K562 (cell line): ENCODE measurements around the gene NRROS. TPM values are rescaled to one million over a fixed set of nuclear protein-coding genes. Genes with fewer than 3 reads are reported as not detected.

Experiments used
- ATAC-seq: fragments of 200-7000 bp; cut with Tn5 transposase; 3 replicates; pipeline ENCODE4 v1.9.1; 2020; ENCODE audit warnings: moderate library complexity
- BruUV-seq: library from RNA; stranded (reverse); fragments of 400-500 nt; replicated peaks from 2 replicates; lab custom pipeline; 2021; lab: Mats Ljungman, UMichigan
- CTCF ChIA-PET: fragments of 300-600 bp; formaldehyde crosslinking; extraction: SDS; loops from one replicate; lab custom pipeline; 2021; ENCODE audit warnings: low intra/inter-chr PET ratio; lab: Yijun Ruan, JAX
- POLR2A ChIA-PET: fragments of 300-600, 350-650 bp; sonication (Branson Sonifier 250); formaldehyde crosslinking; extraction: SDS; loops from one replicate; lab custom pipeline; 2021; ENCODE audit warnings: antibody characterized with exemption, inconsistent platforms; lab: Yijun Ruan, JAX
- DNase-seq, 4 experiments: peaks; one replicate each; pipeline versions ENCODE4 v3.0.0 to v3.0.0-alpha.2; 2011 to 2018; ENCODE audit warnings: low spot score in 3 of 4, mixed read lengths in 3 of 4; ENCODE audit errors: extremely low read depth in 1 of 4
- FAIRE-seq: peaks from 2 replicates; lab custom pipeline; 2011; peaks lifted over from hg19 to GRCh38; lab: Jason Lieb, UNC
- H2AFZ ChIP-seq: 2 replicates; pipeline ENCODE4 v1.6.0; 2011; ENCODE audit warnings: low read depth, low read length, control low read depth, inconsistent platforms
- H3K27ac ChIP-seq: fragments of 200-600 bp; 3 replicates; pipeline ENCODE4 v1.8.0; 2011; ENCODE audit warnings: low read depth, mild to moderate bottlenecking, control low read depth, inconsistent platforms, low read length, moderate library complexity, mixed read lengths; ENCODE audit errors: extremely low read depth
- H3K27me3 ChIP-seq, 2 experiments: fragments of 300-600 bp in 1 of 2; 2 replicates in 1 of 2; 3 replicates in 1 of 2; pipeline versions ENCODE4 v1.6.0 to v1.8.0; 2011; ENCODE audit warnings: inconsistent platforms in 2 of 2, low read length in 2 of 2, mild to moderate bottlenecking in 1 of 2, mixed read lengths in 1 of 2, moderate library complexity in 1 of 2; ENCODE audit not compliant: control insufficient read depth in 2 of 2, insufficient read depth in 2 of 2
- H3K36me3 ChIP-seq: fragments of 300-600 bp; 3 replicates; pipeline ENCODE4 v1.8.0; 2011; ENCODE audit warnings: mild to moderate bottlenecking, low read length, inconsistent platforms; ENCODE audit not compliant: control insufficient read depth, insufficient read depth
- H3K4me1 ChIP-seq, 2 experiments: fragments of 200-600 bp in 1 of 2; replicated peaks in 1 of 2; 2 replicates in 1 of 2; 3 replicates in 1 of 2; pipeline versions ENCODE4 v1.5.1 to v1.8.0; 2011; ENCODE audit warnings: inconsistent platforms in 2 of 2, low read length in 2 of 2, mild to moderate bottlenecking in 1 of 2, mixed read lengths in 1 of 2, moderate library complexity in 1 of 2; ENCODE audit not compliant: control insufficient read depth in 2 of 2, insufficient read depth in 2 of 2
- H3K4me2 ChIP-seq: 2 replicates; pipeline ENCODE4 v1.6.1; 2011; ENCODE audit warnings: low read length, control low read depth, inconsistent platforms, mixed read lengths; ENCODE audit not compliant: insufficient read depth
- H3K4me3 ChIP-seq: fragments of 200-600 bp; sonication (generic), shearing (Covaris generic); 2 replicates; pipeline ENCODE4 v1.5.1; 2016; ENCODE audit warnings: control low read depth, inconsistent platforms
- H3K79me2 ChIP-seq: fragments of 200-600 bp; 3 replicates; pipeline ENCODE4 v1.8.0; 2011; ENCODE audit warnings: low read length, inconsistent platforms; ENCODE audit not compliant: control insufficient read depth, insufficient read depth
- H3K9ac ChIP-seq, 2 experiments: 2 replicates each; pipeline versions ENCODE4 v1.6.0 to v1.6.1; 2011; ENCODE audit warnings: low read depth in 2 of 2, low read length in 2 of 2, control low read depth in 1 of 2, inconsistent platforms in 1 of 2, mild to moderate bottlenecking in 1 of 2, mixed read lengths in 1 of 2; ENCODE audit not compliant: insufficient read depth in 1 of 2
- H3K9me1 ChIP-seq: one replicate; pipeline ENCODE4 v1.6.0; 2011; ENCODE audit warnings: inconsistent platforms, mild to moderate bottlenecking, low read length, moderate library complexity; ENCODE audit not compliant: control insufficient read depth, insufficient read depth
- H3K9me3 ChIP-seq: replicated peaks from 2 replicates; pipeline ENCODE4 v1.5.1; 2011; ENCODE audit warnings: low read depth, low read length, inconsistent platforms; ENCODE audit not compliant: control insufficient read depth, insufficient read depth
- H4K20me1 ChIP-seq: replicated peaks from 2 replicates; pipeline ENCODE4 v1.6.1; 2011; ENCODE audit warnings: low read length, inconsistent platforms, mixed read lengths; ENCODE audit not compliant: control insufficient read depth, insufficient read depth
- CEBPG ChIP-seq, 3 experiments: fragments of 200-800 bp in 1 of 3; sonication (Bioruptor generic) in 1 of 3; sonication (generic) in 1 of 3; formaldehyde crosslinking in 1 of 3; IDR thresholded peaks in 2 of 3; conservative IDR thresholded peaks in 1 of 3; 2 replicates each; pipeline versions ENCODE4 v1.6.1 to v1.8.0; 2016 to 2022; ENCODE audit warnings: missing compliant biosample characterization in 2 of 3, missing genetic modification characterization in 2 of 3, mild to moderate bottlenecking in 1 of 3, missing genetic modification reagents in 1 of 3
- GATAD2B ChIP-seq: fragments of 450-650 bp; IDR thresholded peaks from 2 replicates; pipeline ENCODE4 v1.6.1; 2017; ENCODE audit warnings: mild to moderate bottlenecking, borderline replicate concordance
- HOXB6 ChIP-seq: fragments of 250-450 bp; sonication (Bioruptor Pico); IDR thresholded peaks from 2 replicates; pipeline ENCODE4 v1.5.1; 2022; ENCODE audit warnings: mild to moderate bottlenecking, borderline replicate concordance
- MCM5 ChIP-seq: fragments of 450-650 bp; IDR thresholded peaks from 2 replicates; pipeline ENCODE4 v1.6.1; 2016; ENCODE audit warnings: low read depth
- MTA2 ChIP-seq: fragments of 450-650 bp; IDR thresholded peaks from 2 replicates; pipeline ENCODE4 v1.6.1; 2016; ENCODE audit warnings: low read depth
- PHF20 ChIP-seq: fragments of 450-650 bp; IDR thresholded peaks from 2 replicates; pipeline ENCODE4 v1.6.1; 2018; ENCODE audit not compliant: partially characterized antibody
- RBM34 ChIP-seq: fragments of 200-400 bp; formaldehyde crosslinking; IDR thresholded peaks from 2 replicates; pipeline ENCODE4 v1.6.1; 2018; ENCODE audit warnings: low read length, borderline replicate concordance; ENCODE audit not compliant: insufficient read depth
- SPI1 ChIP-seq: IDR thresholded peaks from 2 replicates; pipeline ENCODE4 v1.6.1; 2011; ENCODE audit warnings: low read depth, low read length, control low read depth, borderline replicate concordance
- ZNF586 ChIP-seq: fragments of 450-650 bp; formaldehyde crosslinking; conservative IDR thresholded peaks from 2 replicates; pipeline ENCODE4 v1.4.0; 2020; ENCODE audit warnings: mild to moderate bottlenecking, moderate library complexity
- WGBS: fragments of 100-300 bp; shearing (Covaris generic); methylation state at CpG from one replicate; pipeline ENCODE4 v1.1.6; 2016; ENCODE audit warnings: low coverage, mixed read lengths; ENCODE audit not compliant: insufficient coverage; ENCODE audit errors: missing lambda C conversion rate; 5-methylcytosine and 5-hydroxymethylcytosine counted together
- in situ Hi-C: fragments of 300-500 bp; cut with MboI; formaldehyde crosslinking; loops from 4 replicates; pipeline ENCODE4 v1.15.0; 2018; ENCODE audit warnings: inconsistent platforms, mixed read lengths
- intact Hi-C: fragments of 100-400 bp; cut with micrococcal nuclease; formaldehyde crosslinking; loops from 2 replicates; pipeline ENCODE4 v1.14.2; 2022
- polyA plus RNA-seq, 8 experiments: library from polyadenylated mRNA; depleted of rRNA in 4 of 8; stranded (reverse) in 5 of 8; unstranded in 3 of 8; fragments of >200 nt; fragmentation: Nextera tagmentation in 2 of 8; fragmentation: Illumina TruSeq in 1 of 8; extraction: Ambion mirVana in 2 of 8; extraction: Trizol in 1 of 8; gene quantifications; 2 replicates each; pipeline versions ENCODE4 v1.2.1 to v1.2.3, GENCODE V29; 2011 to 2014; ENCODE audit warnings: inconsistent platforms in 1 of 8, missing spikeins in 1 of 8
- total RNA-seq, 7 experiments: library from RNA; depleted of rRNA in 6 of 7; stranded (reverse); fragments of >200 nt in 6 of 7; fragmentation: Illumina TruSeq in 2 of 7; extraction: Trizol in 2 of 7; gene quantifications; 2 replicates each; pipeline versions ENCODE4 v1.2.1 to v1.2.3, GENCODE V29; 2011 to 2021; ENCODE audit warnings: low replicate concordance in 1 of 7
- TF ChIP-seq, protein P1 (sequence below): IDR thresholded peaks from 3 replicates; pipeline ENCODE4 v1.6.1; 2011; ENCODE audit warnings: borderline replicate concordance, mild to moderate bottlenecking, moderate library complexity; ENCODE audit not compliant: insufficient read length; ENCODE audit errors: extremely low read depth

Gene NRROS
- total and polyA plus RNA-seq, 9 of the 15 experiments (the other 6 are each of a cell fraction or from before 2014, with no cell fraction given) = 0.34 to 13.8 (median 3.8) TPM

DNA sequence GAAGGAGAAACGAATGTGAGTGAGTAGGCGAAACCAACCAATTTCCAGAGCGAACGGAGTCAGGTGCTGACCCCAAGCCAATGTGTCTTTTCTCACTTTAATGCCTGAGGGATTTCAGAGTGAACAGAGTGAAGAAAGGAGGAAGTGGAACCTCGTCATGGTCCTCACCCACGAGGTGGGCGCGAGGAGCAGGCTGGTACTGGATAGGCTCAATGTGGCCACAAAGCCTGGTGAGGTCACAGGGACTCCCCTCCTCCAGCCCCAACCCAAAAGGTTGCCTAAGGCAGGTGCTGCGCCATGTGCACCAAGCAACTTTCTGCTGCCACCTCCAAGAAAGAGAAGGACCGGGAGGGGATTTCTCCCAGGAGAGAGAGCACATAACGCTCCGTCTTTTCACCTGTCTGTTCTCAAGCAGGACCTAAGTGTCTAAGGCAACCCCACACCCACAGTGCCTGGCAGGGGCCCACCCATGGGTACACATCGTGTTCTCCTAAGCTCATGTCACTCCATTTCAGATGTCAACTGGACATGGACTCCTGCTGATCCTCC is 3.8 kb downstream of the NRROS start:
- in situ Hi-C loops (no loop called here), intact Hi-C loops (no loop called here)
- Histone ChIP-seq H4K20me1 (no peaks in the 10 kb centered on the region), H3K4me2 (no peak overlapping the region), H3K79me2 (peaks cover 37% of the 10 kb centered on the region), H3K27ac (no peak overlapping the region), H3K36me3 (peaks cover 22% of the 10 kb centered on the region; the same call in 2 of the 3 replicates), H3K27me3 (no peaks in the 10 kb centered on the region), H3K9ac (peak overlapping the region in 1 of 2 experiments; percentile 79; a peak in 2 of 4 replicates), H3K9me1 (no peaks in the 10 kb centered on the region), H3K4me1 (peaks cover 28 to 34% of the 10 kb centered on the region in 2 experiments), H3K4me3 (no peak overlapping the region), H3K9me3 (no peaks in the 10 kb centered on the region), H2AFZ (no peak overlapping the region)
- FAIRE-seq (no peak), ATAC-seq (no peak), DNase-seq (no peak)
- CTCF ChIA-PET = no interaction called here
- BruUV-seq = no TSS peak
- WGBS = 89% methylated on average over 13 of the region's 13 CpGs
- TF ChIP-seq SPI1 (peak; percentile 63; the same call in 1 of the 2 replicates), PHF20 (no peak)
- POLR2A ChIA-PET = no interaction called here

DNA sequence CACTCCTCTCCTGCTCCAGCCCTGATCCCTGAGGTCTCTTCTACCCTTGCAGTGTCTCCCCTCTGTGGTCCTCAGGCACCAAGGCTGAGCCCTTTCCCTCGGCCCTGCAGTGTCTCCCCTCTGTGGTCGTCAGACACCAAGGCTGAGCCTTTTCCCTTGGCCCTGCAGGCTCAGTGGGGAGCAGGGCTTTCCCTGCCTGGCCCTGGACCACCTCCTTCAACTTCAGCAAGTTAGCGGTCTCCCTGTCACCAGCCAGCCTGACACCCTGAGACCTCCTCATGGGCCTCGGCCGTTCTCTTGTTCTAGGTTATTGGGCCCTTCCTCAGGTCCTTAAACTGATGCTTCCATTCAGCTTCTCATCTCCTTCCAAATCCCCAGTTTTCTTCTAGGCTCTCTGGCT is 4.3 kb downstream of the NRROS start:
- CTCF ChIA-PET = interaction anchor here (0.6 kb wide), 1 partner anchor 255 kb away, joined by 4 read pairs; no protein-coding TSS in a partner anchor
- no peak for ATAC-seq
- Histone ChIP-seq H3K9ac (peak overlapping the region in 1 of 2 experiments; percentile 79; a peak in 2 of 4 replicates), H4K20me1 (no peaks in the 10 kb centered on the region), H3K4me1 (peaks cover 27 to 32% of the 10 kb centered on the region in 2 experiments), H3K4me3 (no peak overlapping the region), H3K4me2 (no peak overlapping the region), H3K27me3 (no peaks in the 10 kb centered on the region), H3K9me3 (no peaks in the 10 kb centered on the region), H3K36me3 (peaks cover 23% of the 10 kb centered on the region; the same call in 2 of the 3 replicates), H3K9me1 (no peaks in the 10 kb centered on the region), H3K27ac (no peak overlapping the region), H2AFZ (no peak overlapping the region), H3K79me2 (peaks cover 39% of the 10 kb centered on the region)
- DNase-seq = no peak
- FAIRE-seq = no peak
- no TSS peak for BruUV-seq
- intact Hi-C loops = no loop called here
- POLR2A ChIA-PET = no interaction called here
- 76% methylated on average over 5 of the region's 5 CpGs for WGBS
- in situ Hi-C loops = no loop called here
- TF ChIP-seq RBM34 = no peak
- TF ChIP-seq ZNF586 = no peak
- TF ChIP-seq, protein P1, sequence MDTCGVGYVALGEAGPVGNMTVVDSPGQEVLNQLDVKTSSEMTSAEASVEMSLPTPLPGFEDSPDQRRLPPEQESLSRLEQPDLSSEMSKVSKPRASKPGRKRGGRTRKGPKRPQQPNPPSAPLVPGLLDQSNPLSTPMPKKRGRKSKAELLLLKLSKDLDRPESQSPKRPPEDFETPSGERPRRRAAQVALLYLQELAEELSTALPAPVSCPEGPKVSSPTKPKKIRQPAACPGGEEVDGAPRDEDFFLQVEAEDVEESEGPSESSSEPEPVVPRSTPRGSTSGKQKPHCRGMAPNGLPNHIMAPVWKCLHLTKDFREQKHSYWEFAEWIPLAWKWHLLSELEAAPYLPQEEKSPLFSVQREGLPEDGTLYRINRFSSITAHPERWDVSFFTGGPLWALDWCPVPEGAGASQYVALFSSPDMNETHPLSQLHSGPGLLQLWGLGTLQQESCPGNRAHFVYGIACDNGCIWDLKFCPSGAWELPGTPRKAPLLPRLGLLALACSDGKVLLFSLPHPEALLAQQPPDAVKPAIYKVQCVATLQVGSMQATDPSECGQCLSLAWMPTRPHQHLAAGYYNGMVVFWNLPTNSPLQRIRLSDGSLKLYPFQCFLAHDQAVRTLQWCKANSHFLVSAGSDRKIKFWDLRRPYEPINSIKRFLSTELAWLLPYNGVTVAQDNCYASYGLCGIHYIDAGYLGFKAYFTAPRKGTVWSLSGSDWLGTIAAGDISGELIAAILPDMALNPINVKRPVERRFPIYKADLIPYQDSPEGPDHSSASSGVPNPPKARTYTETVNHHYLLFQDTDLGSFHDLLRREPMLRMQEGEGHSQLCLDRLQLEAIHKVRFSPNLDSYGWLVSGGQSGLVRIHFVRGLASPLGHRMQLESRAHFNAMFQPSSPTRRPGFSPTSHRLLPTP = no peak
- TF ChIP-seq MTA2 = no peak
- TF ChIP-seq GATAD2B = no peak
- no peak for TF ChIP-seq HOXB6
- TF ChIP-seq MCM5 = no peak
- TF ChIP-seq CEBPG (CRISPR knock-in tag; IDR thresholded peaks at IDR 0.05) = no peak
- TF ChIP-seq CEBPG (tag; conservative IDR thresholded peaks at IDR 0.05 in 1 of 2, IDR thresholded peaks at IDR 0.05 in 1 of 2) = no peak
